NOMO-1 (cell line): ENCODE results near the gene C16orf87.
A peak's percentile ranks its signal among the peaks of the same experiment; 100 is the strongest.
"Not testable (repeated sequence)": the region's sequence is repeated elsewhere in the genome, so short reads cannot be mapped to it uniquely, and the experiment has no call there.

ENCODE experiments used
- DNase-seq, 2 experiments: peaks; one replicate each; lab custom pipeline; 2025; ENCODE audit not compliant: unreplicated experiment in 2 of 2; lab: John Stamatoyannopoulos, UW

Gene C16orf87

DNA sequence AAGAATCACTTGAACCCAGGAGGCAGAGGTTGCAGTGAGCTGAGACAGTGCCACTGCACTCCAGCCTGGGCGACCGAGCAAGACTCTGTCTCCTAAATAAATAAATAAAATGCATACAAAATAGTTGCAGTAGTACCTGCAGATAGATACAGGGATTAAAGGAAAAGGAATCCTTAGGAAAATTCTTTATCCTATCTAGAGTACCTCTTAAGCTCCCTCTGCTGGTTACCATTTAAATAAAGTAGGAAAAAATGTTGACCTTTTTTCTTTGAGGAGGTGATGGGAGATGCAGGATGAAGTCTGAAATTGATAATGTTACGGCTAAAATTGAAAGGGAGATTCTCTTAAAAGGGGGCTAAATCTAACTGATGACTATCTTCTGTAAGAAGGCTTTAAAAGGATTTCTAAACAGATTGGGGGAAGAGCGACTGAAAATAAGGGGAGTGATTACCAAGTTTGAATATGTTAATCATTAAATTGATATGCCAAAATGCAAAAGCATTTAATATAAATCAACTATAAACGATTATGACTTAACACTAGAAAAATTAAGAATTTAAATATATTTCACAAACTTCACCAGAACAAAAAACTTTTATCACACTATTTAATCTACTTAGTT, 29.4 kb downstream of the C16orf87 start:
- no peak for DNase-seq

- no peak for DNase-seq
Observed at GRCh38 chr16:46800494-46800893, 30.5 kb downstream of the C16orf87 start.

DNA sequence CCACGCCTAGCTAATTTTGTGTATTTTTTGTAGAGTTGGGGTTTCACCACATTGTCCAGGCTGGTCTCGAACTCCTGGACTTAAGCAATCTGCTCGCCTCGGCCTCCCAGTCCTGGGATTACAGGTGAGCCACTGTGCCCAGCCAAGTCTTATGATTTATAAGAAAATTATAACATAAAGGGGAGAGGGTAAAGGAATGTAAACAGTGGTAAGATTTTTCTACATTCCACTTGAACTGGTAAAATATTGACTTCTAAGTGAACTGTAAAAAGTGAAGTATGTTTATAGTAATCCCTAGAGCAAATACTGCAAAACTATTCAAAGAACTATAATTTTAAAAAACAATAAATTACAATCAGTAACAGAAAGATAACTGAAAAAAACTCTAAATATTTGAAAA, 33.5 kb downstream of the C16orf87 start:
- DNase-seq = no peak

DNA sequence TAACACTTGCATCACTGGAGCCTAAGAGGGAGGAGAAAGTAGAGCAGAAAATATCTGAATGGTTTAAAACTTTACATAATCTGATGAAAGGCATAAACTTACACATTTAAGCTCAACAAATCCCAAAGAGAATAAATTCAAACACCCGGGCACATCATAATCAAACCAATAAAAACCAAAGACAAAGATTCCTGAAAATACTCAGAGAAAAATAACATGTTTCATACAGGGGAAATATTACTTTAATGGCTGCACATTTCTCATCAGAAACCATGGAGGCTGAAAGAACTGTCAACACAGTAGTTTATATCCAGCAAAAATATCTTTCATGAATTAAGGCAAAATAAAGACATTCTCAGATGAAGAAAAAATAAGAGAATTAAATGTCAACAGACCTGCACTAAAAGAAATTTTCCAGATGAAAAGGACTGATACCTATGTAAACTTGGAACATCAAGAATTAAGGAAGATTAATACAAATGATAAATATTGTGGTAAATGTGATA, 34.2 kb downstream of the C16orf87 start:
- DNase-seq = no peak

GRCh38 chr16:46793841-46794240, 37.1 kb downstream of the C16orf87 start:
- no peak for DNase-seq

DNA sequence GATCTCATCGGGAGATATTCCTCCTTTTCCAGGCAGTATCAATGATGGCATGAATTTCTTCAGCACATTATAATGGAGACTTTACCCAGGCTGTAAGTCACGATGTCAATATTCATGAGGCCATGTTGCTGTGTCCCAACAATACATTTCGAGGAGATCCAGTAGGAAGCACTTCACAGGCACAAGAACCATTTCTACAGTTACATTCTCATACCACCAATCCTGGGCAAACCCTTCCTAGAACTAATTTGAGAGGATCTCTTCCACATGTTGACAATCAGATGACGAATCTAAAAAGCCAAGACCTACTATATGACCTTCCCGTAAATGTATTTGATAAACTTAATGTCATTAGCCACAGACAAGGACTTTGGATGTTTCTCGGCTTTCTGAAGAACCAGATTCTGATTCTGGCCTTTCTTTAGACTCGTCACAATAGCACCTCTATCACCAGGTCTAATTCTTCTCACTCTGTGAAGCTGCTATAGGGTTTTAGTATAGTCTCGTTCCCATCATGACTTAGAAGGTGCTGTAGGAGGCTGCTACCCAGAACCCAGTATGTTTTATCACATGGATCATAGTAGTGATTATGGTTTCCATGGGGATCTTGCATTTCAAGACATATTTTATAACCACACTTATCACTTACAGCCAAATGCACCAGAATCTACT, 40.2 kb downstream of the C16orf87 start:
- no peak for DNase-seq

DNA sequence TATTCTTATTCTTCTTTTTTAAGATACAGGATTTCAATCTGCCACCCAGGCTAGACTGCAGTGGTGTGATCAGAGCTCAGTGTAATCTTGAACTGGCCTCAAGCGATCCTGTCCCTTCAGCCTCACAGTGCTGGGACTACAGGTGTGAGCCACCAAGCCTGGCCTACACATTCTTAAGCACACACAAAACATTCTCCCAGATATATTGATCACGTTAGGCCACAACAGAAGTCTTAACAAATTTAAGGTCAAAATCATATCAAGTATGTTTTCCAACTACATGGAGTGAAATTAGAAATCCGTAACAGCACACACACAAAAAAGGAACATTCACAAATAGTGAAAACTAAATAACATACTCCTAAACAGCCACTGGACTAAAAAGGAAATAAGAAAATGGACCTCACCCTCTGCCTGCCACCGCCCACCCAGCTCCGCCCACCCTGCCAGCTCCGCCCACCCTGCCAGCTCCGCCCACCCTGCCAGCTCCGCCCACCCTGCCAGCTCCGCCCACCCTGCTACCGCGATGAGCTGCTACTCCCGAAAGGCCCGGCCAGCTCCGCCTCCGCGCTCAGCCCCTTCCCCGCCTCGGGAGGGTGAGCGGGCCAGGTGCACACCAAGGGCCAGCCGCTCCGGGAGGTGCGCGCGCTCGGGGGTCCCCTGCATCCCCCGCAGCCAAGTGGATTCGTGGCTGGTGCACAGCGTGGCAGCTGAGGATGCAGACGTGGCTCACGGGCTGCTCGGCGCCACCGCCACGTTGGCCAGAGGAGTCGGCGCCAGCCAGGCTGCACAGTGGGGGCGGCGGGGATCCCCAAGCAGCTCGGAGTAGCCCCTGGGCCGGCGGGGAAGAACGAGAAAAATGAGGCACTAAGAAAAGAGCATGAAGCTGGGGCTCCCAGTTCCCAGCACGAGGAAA, 41.2 kb downstream of the C16orf87 start:
- peak; percentile 63 to 73 for DNase-seq

DNA sequence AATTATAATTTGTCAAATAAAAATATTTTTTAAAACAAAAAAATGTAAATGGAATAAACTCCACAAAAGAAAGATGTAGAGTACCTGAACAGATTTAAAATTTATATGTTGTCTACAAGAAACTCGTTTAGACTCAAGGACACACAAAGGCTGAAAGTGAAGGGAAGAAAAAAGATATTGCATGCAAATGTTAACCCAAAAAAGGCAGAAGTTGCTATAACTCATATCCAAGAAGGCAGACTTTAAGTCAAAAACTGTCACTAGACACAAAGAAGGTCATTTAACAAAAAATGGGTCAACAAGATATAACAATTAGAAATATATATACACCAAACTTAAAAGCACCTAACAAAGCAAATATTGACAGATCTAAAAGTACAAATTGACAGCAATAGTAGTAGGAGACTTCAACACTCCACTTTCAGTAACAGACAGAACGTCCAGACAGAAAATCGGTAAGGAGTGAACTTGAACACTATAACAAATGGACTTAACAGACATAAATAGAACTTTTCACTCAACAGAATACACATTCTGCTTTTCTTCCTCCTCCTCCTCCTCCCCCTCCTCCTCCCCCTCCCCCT, 42.0 kb downstream of the C16orf87 start:
- DNase-seq = peak; percentile 37 to 38

DNA sequence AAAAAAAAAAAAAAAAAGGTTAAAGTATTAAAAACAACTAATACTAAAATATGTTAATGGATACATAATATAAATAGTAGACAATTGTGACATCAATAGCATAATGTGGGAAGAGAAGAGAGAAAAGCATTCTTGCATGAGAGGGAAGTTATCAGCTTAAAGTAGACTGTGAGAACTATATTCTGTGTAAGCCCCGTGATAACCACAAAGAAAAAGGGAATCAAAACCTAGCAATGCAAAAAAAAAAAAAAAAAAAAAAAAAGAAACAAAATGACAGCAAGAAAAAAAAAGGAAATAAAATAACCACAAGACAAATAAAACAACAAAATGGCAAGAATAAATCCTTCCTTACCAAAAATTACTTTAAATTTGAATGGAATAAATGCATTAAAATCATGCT, 43.1 kb downstream of the C16orf87 start:
- DNase-seq = peak; percentile 51 to 83

DNA sequence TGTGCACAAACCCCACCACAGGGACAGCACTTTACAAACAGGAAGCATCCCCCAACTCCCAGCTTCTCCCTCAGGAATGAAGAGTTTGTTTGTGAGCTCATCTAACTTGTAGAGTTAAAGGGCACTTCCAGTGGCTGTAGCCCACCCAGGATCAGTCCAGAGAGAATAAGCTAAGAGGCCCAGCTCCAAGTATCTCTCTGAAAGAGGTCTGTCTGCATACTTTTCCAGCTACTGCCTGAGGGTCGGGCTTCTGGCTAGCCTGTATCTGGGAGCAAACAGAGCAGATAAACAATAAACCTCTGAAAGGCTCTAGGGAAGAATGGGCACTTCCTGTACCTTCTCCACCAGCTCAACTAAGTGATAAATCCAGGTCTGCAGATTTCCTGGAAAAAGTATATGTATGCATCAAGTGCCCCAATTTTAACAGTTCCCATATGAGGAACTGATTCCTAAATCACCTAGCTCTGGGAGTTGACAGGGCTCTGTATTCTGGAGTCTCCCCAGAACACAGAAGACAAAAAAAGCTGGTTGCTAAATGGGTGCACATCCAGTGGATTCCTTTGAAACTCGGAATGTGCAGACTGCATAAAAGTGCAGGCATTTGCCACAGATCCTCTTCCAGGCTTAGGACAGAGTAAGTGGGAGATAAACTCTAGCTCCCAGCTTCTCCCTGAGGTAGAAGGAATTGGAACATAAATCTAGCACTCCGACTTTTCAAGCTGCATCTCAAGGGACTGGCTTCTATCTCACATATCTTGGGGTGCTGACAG, 45.7 kb downstream of the C16orf87 start:
- no peak for DNase-seq

- not testable (repeated sequence) for DNase-seq
Observed at GRCh38 chr16:46784569-46784968, 46.4 kb downstream of the C16orf87 start.

DNA sequence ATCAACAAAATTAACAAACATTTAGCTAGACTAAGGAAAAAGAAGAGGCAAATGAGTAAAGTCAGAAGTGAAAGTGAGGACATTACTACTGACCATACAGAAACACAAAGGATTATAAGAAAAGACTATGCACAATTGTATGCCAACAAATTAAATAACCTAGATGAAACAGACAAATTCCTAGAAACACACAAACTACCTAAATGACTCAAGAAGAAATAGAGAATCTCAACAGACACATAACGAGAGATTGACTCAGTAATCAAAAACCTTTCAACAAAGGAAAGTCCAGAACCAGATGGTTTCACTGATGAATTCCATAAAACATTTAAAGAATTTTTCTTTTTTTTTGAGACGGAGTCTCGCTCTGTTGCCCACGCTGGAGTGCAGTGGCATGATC, 47.2 kb downstream of the C16orf87 start:
- DNase-seq = no peak

DNA sequence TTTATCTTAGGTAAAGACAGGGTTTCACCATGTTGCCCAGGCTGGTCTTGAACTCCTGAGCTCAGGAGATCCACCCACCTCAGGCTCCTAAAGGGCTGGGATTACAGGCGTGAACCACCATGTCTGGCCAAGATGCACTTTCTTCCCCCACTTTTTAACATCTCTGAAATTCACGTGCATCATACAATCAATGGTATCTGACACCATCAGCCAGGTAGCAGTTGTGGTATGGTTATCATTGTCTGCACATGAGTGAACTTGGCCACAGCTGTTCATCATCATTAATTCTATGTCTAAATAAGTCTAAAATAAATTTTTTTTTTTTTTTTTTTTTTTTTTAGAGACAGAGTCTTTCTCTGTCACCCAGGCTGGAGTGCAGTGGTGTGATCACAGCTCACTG, 48.7 kb downstream of the C16orf87 start:
- no peak for DNase-seq

DNA sequence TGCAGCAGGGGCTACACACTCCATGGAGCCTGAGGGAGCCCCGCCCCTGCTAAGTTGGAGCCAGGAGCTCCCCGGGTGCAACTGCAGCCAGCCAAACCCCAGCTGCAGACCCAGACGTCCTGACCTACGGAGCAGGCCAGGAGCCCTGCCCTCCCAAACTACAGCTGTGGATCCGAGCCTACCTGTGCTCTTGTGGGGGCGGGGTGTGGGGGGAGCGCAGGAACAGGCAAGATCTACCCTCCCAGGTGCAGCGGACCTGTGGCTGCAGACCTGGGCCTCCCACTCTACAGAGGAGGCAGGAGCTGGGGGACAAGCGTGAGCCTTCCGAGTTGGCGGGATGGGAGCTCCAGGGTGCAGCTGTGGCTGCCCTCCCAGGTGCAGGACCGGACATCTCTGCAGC, 53.2 kb downstream of the C16orf87 start:
- no peak for DNase-seq

- DNase-seq = no peak
Observed at GRCh38 chr16:46775214-46775613, 55.8 kb downstream of the C16orf87 start.

- peak in 1 of 2 experiments; percentile 29 for DNase-seq
Observed at GRCh38 chr16:46774743-46775177, 56.2 kb downstream of the C16orf87 start.

- no peak for DNase-seq
Observed at GRCh38 chr16:46772463-46772862, 58.5 kb downstream of the C16orf87 start.

DNA sequence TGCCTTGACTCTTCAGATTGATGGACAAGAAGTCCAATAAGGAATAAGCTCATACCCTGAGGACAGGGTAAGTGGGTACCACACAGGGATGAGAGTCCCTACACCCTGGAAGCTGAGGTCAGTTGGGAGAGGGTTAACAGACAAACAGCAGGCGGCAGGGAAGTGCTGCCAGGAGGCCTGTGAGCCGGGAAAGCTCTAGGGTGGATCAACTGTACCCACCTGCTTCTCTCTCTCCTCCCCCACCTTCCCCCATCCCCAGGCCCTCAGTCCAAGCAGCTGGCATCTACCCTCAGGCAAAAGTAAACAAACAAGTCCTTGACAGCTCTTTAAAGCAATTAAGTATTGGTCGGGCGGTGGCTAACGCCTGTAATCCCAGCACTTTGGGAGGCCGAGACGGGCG, 62.2 kb downstream of the C16orf87 start:
- no peak for DNase-seq

DNA sequence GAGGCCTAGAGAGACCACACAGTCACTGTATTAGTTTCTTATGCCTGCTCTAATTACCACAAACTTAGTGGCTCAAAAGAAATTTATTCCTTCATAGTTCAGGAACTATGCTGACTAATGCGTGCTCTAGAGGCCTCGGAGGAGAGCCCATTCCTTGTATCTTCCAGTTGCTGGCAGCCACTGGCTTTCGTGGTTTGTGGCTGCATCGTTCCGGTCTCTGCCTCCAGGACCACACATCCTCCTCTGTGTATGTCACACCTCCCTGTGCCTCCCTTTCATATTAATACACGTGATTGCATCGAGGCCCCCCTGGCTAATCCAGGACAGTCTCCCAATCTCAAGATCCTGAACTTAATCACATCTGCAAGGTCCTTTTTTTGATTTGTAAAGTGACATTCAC, 65.9 kb downstream of the C16orf87 start:
- DNase-seq = no peak

GRCh38 chr16:46763147-46763546, 67.8 kb downstream of the C16orf87 start:
- no peak for DNase-seq
